H54 (cell line): ENCODE data around the gene ZDHHC9.

ENCODE experiments used
- DNase-seq: peaks from one replicate; pipeline ENCODE4 v3.0.0; 2011; ENCODE audit warnings: low spot score, mixed read lengths; ENCODE audit not compliant: insufficient read length
- FAIRE-seq: peaks from 3 replicates; lab custom pipeline; 2011; peaks lifted over from hg19 to GRCh38; lab: Jason Lieb, UNC
- POLR2A ChIP-seq: IDR thresholded peaks from 2 replicates; pipeline ENCODE4 v1.6.1; 2011; ENCODE audit warnings: low read depth, mild to moderate bottlenecking, low read length

The ZDHHC9 gene

GRCh38 chrX:129833153-129833990 is 10.3 kb downstream of the ZDHHC9 start:
- FAIRE-seq (peak; percentile 91), DNase-seq (no peak)
- TF ChIP-seq POLR2A, result no peak

- TF ChIP-seq POLR2A, result no peak
- no peak for FAIRE-seq
- DNase-seq, result no peak
Observed at GRCh38 chrX:129831091-129831885, 12.4 kb downstream of the ZDHHC9 start.

- no peak for TF ChIP-seq POLR2A
- FAIRE-seq (no peak), DNase-seq (no peak)
Observed at GRCh38 chrX:129830494-129830893, 13.2 kb downstream of the ZDHHC9 start.

GRCh38 chrX:129825746-129826505 is 17.8 kb downstream of the ZDHHC9 start:
- DNase-seq, result no peak
- no peak for FAIRE-seq
- no peak for TF ChIP-seq POLR2A

GRCh38 chrX:129824620-129825019 is 19.1 kb downstream of the ZDHHC9 start:
- no peak for DNase-seq
- no peak for TF ChIP-seq POLR2A
- FAIRE-seq, result no peak

GRCh38 chrX:129823522-129823921 is 20.2 kb downstream of the ZDHHC9 start:
- FAIRE-seq (no peak), DNase-seq (no peak)
- TF ChIP-seq POLR2A, result no peak

- no peak for TF ChIP-seq POLR2A
- DNase-seq (no peak), FAIRE-seq (no peak)
Observed at GRCh38 chrX:129823115-129823514, 20.6 kb downstream of the ZDHHC9 start.

GRCh38 chrX:129818123-129818522 is 25.6 kb downstream of the ZDHHC9 start:
- no peak for FAIRE-seq
- no peak for TF ChIP-seq POLR2A
- DNase-seq, result no peak

GRCh38 chrX:129813662-129814368 is 29.9 kb downstream of the ZDHHC9 start:
- FAIRE-seq (no peak), DNase-seq (no peak)
- TF ChIP-seq POLR2A, result no peak

GRCh38 chrX:129808829-129809796 is 34.6 kb downstream of the ZDHHC9 start:
- TF ChIP-seq POLR2A, result no peak
- DNase-seq (no peak), FAIRE-seq (no peak)

- FAIRE-seq (no peak), DNase-seq (no peak)
- no peak for TF ChIP-seq POLR2A
Observed at GRCh38 chrX:129808158-129808828, 35.4 kb downstream of the ZDHHC9 start.

GRCh38 chrX:129804806-129805205 is 38.9 kb downstream of the ZDHHC9 start:
- DNase-seq (no peak), FAIRE-seq (no peak)
- TF ChIP-seq POLR2A, result no peak
